Nephron progenitor cell (in vitro differentiated cells): ENCODE results near the gene OTX1.
"Not testable (repeated sequence)": the region's sequence is repeated elsewhere in the genome, so short reads cannot be mapped to it uniquely, and the experiment has no call there.

Experiments
- DNase-seq: peaks from one replicate; pipeline ENCODE4 v3.0.0; 2021
- H3K27ac Mint-ChIP-seq: 2 replicates; pipeline ENCODE4 v1.8.0; 2021; ENCODE audit warnings: mild to moderate bottlenecking, moderate library complexity, mixed read lengths
- H3K27me3 Mint-ChIP-seq: 2 replicates; pipeline ENCODE4 v1.8.0; 2021; ENCODE audit warnings: mild to moderate bottlenecking, low read depth, mixed read lengths; ENCODE audit not compliant: poor library complexity
- H3K36me3 Mint-ChIP-seq: 2 replicates; pipeline ENCODE4 v1.8.0; 2021; ENCODE audit warnings: low read depth, mixed read lengths
- H3K4me1 Mint-ChIP-seq: 2 replicates; pipeline ENCODE4 v1.8.0; 2021; ENCODE audit warnings: mixed read lengths
- H3K4me3 Mint-ChIP-seq: 2 replicates; pipeline ENCODE4 v1.8.0; 2021; ENCODE audit warnings: mild to moderate bottlenecking, moderate library complexity, mixed read lengths
- H3K9me3 Mint-ChIP-seq: 2 replicates; pipeline ENCODE4 v1.8.0; 2021; ENCODE audit warnings: mild to moderate bottlenecking, moderate library complexity, mixed read lengths
- TF ChIP-seq, protein P1 (sequence below): fragments of 200-600 bp; sonication (generic); IDR thresholded peaks from 2 replicates; pipeline ENCODE4 v1.5.0; 2021; ENCODE audit warnings: antibody characterized with exemption

Gene OTX1

GRCh38 chr2:63066265-63066664 is 15.6 kb downstream of the OTX1 start:
- peaks cover 71% of the 10 kb centered on the region for H3K27me3 Mint-ChIP-seq
- no peak overlapping the region for H3K27ac Mint-ChIP-seq
- no peaks in the 10 kb centered on the region for H3K9me3 Mint-ChIP-seq
- TF ChIP-seq, protein P1, sequence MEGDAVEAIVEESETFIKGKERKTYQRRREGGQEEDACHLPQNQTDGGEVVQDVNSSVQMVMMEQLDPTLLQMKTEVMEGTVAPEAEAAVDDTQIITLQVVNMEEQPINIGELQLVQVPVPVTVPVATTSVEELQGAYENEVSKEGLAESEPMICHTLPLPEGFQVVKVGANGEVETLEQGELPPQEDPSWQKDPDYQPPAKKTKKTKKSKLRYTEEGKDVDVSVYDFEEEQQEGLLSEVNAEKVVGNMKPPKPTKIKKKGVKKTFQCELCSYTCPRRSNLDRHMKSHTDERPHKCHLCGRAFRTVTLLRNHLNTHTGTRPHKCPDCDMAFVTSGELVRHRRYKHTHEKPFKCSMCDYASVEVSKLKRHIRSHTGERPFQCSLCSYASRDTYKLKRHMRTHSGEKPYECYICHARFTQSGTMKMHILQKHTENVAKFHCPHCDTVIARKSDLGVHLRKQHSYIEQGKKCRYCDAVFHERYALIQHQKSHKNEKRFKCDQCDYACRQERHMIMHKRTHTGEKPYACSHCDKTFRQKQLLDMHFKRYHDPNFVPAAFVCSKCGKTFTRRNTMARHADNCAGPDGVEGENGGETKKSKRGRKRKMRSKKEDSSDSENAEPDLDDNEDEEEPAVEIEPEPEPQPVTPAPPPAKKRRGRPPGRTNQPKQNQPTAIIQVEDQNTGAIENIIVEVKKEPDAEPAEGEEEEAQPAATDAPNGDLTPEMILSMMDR = no peak
- H3K36me3 Mint-ChIP-seq = no peaks in the 10 kb centered on the region
- no peak overlapping the region for H3K4me3 Mint-ChIP-seq
- no peaks in the 10 kb centered on the region for H3K4me1 Mint-ChIP-seq
- no peak for DNase-seq

- DNase-seq = no peak
- Mint-ChIP-seq H3K4me1 (no peaks in the 10 kb centered on the region), H3K4me3 (no peak overlapping the region), H3K27me3 (peaks cover 65% of the 10 kb centered on the region), H3K36me3 (no peaks in the 10 kb centered on the region), H3K9me3 (no peaks in the 10 kb centered on the region), H3K27ac (no peak overlapping the region)
- TF ChIP-seq, protein P1 = no peak
Observed at GRCh38 chr2:63066838-63067237, 16.2 kb downstream of the OTX1 start.

DNA sequence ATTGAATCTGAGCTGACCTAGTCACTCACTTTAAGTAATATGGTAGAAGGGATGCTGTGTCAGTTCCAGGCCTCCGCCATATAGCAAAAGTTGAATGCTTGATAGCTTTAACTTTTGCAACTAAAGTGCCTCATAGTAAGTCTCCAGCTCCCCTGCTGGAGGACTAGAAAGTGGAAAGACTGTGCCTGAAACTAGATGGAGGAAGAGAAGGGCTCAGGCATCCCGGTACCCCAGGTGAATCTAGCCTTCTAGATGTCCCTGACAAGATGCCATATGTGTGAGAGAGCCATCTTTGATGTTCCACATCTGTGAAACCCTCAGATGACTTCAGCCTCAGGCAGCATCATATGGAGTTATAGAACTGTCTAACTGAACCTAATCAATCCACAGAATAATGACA is 21.0 kb downstream of the OTX1 start:
- Mint-ChIP-seq H3K4me1 (no peaks in the 10 kb centered on the region), H3K27ac (no peak overlapping the region), H3K27me3 (peaks cover 24% of the 10 kb centered on the region), H3K4me3 (no peak overlapping the region), H3K36me3 (no peaks in the 10 kb centered on the region), H3K9me3 (no peaks in the 10 kb centered on the region)
- no peak for DNase-seq
- TF ChIP-seq, protein P1 = no peak

DNA sequence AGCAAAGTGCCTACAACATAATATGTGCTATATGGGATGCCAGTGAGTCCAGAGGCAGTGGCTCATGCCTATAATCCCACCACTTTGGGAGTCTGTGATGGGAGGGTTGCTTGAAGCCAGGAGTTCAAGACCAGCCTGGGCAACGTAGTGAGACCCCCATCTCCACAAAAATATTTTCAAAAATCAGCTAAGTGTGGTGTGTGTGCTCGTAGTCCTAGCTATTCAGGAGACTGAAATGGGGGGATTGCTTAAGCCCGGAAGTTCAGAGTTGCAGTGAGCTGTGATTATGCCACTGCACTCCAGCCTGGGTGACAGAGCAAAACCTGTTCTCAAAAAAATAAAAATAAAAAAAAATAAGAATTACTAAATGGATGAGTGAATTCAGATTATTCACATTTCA is 23.4 kb downstream of the OTX1 start:
- H3K27me3 Mint-ChIP-seq = peaks cover 7% of the 10 kb centered on the region
- no peak overlapping the region for H3K27ac Mint-ChIP-seq
- H3K4me1 Mint-ChIP-seq = no peaks in the 10 kb centered on the region
- no peaks in the 10 kb centered on the region for H3K36me3 Mint-ChIP-seq
- no peak overlapping the region for H3K4me3 Mint-ChIP-seq
- no peak for DNase-seq
- H3K9me3 Mint-ChIP-seq = no peaks in the 10 kb centered on the region
- TF ChIP-seq, protein P1 = no peak

- H3K9me3 Mint-ChIP-seq, H3K36me3 Mint-ChIP-seq, H3K4me1 Mint-ChIP-seq, H3K4me3 Mint-ChIP-seq, H3K27me3 Mint-ChIP-seq, H3K27ac Mint-ChIP-seq, DNase-seq: not testable (repeated sequence)
Observed at GRCh38 chr2:63074399-63074798, 23.8 kb downstream of the OTX1 start.

DNA sequence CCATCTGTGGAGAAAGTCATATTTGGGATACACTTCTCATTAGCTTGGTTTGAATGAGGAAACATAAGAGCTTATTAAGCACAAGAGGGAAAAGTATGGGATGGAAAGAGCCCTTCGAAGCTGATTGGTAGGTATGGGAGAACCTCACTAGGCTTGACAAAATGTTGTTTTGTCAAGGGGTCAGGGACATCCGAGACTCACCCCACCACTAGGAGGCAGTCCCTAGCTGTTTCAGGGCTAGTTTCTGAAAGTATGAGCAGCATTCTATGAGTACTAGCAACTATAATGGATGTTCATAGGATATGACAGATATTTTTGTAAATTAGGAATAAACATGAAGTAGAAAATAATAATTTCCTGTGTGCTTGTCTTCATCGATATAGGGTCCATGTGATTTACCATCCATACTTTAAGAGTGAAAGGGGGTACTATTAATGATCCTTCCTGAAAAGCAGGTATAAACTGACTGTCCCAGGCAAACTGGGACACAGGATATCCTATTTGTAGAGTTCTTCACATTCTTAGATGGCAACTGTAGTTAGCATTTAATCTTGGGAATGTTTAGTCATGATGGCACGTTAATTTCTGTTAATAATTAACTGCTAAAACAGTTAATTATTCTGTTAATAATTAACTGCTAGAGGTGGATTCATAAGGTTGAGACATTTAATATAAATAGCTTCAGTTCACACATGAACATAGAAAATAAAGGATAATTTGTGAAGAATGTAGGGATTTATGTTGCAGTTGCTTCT is 28.4 kb downstream of the OTX1 start:
- H3K27me3 Mint-ChIP-seq = peaks cover 6% of the 10 kb centered on the region
- no peak overlapping the region for H3K4me3 Mint-ChIP-seq
- H3K9me3 Mint-ChIP-seq = no peaks in the 10 kb centered on the region
- TF ChIP-seq, protein P1 = peak; percentile 11
- H3K4me1 Mint-ChIP-seq = no peaks in the 10 kb centered on the region
- H3K27ac Mint-ChIP-seq = no peak overlapping the region
- no peak for DNase-seq
- no peaks in the 10 kb centered on the region for H3K36me3 Mint-ChIP-seq
